Psoas muscle (tissue), 8 donors: ENCODE data around the gene TGFBR2. TPM values are rescaled to one million over a fixed set of nuclear protein-coding genes. Genes with fewer than 3 reads are reported as not detected.

Experiments used
- ATAC-seq, 4 donors: fragments of 200-7000 bp; cut with Tn5 transposase; one replicate each; pipeline ENCODE4 v1.9.1; 2020; ENCODE audit warnings: moderate library complexity in 3 of 4, mild to moderate bottlenecking in 2 of 4
- DNase-seq, 2 donors: peaks; one replicate each; pipeline ENCODE4 v3.0.0-alpha.2; 2020
- H3K27ac ChIP-seq: fragments of 200-600 bp; one replicate; pipeline ENCODE4 v1.8.0; 2022
- H3K27me3 ChIP-seq, 3 donors: fragments of 200-600 bp in 1 of 3; one replicate each; pipeline versions ENCODE4 v1.6.1 to v1.8.0; 2013 to 2022; ENCODE audit warnings: low read length in 2 of 3, mild to moderate bottlenecking in 2 of 3, moderate library complexity in 1 of 3; ENCODE audit not compliant: insufficient read depth in 3 of 3
- H3K36me3 ChIP-seq, 2 donors: fragments of 200-600 bp in 1 of 2; one replicate each; pipeline versions ENCODE4 v1.6.1 to v1.8.0; 2013 to 2022; ENCODE audit warnings: low read depth in 1 of 2, mild to moderate bottlenecking in 1 of 2, moderate library complexity in 1 of 2; ENCODE audit not compliant: insufficient read depth in 1 of 2
- H3K4me1 ChIP-seq: fragments of 200-600 bp; one replicate; pipeline ENCODE4 v1.8.0; 2022
- H3K4me3 ChIP-seq: fragments of 200-600 bp; one replicate; pipeline ENCODE4 v1.8.0; 2022; ENCODE audit warnings: mild to moderate bottlenecking
- H3K9me3 ChIP-seq: fragments of 200-600 bp; one replicate; pipeline ENCODE4 v1.8.0; 2022
- WGBS, 3 donors: extraction: QIAGEN DNeasy Blood & Tissue Kit; methylation state at CpG; one replicate each; pipeline versions ENCODE4 v1.1.6 to v1.1.7; 2013; 5-methylcytosine and 5-hydroxymethylcytosine counted together
- intact Hi-C, 2 donors: fragments of 100-400 bp; cut with DNase I; formaldehyde crosslinking; loops; one replicate each; pipeline versions ENCODE4 v1.11.0 to v1.14.2; 2022
- polyA plus RNA-seq, 3 donors: library from polyadenylated mRNA; stranded (reverse); fragments of 200-250 nt; gene quantifications; one replicate each; pipeline ENCODE4 v1.2.3, GENCODE V29; 2013
- total RNA-seq, 4 donors: library from RNA; stranded (reverse); fragmentation: NEBNext Ultra II Directional in 2 of 4; extraction: Animal tissue kit (Norgen Biotek cat#: 25700) in 2 of 4; gene quantifications; one replicate each; pipeline versions ENCODE4 v1.2.1 to v1.2.4, GENCODE V29; 2021 to 2023
- TF ChIP-seq, protein P1 (sequence below): fragments of 200-600 bp; IDR thresholded peaks from one replicate; pipeline ENCODE4 v1.8.0; 2022; ENCODE audit warnings: antibody characterized with exemption
- donor health status: healthy with polysubstance abuse.
- donor health status: DM: no; HTN: no; CAD: no; lungs with moderate emphysema.
- donor health status: Bipolar disorder and iron deficiency.
- donor health status: healthy.
- donor health status: DM: yes; HTN: yes; CAD: no.
- donor health status: DM: no; HTN: no; CAD: no.
- donor health status: DM: no; HTN: no; CAD: no.
- donor health status: DM: yes; HTN: yes; CAD: no.

The TGFBR2 gene
- total and polyA plus RNA-seq, 7 donors: 19.7 to 58.8 (median 42.6) TPM

DNA sequence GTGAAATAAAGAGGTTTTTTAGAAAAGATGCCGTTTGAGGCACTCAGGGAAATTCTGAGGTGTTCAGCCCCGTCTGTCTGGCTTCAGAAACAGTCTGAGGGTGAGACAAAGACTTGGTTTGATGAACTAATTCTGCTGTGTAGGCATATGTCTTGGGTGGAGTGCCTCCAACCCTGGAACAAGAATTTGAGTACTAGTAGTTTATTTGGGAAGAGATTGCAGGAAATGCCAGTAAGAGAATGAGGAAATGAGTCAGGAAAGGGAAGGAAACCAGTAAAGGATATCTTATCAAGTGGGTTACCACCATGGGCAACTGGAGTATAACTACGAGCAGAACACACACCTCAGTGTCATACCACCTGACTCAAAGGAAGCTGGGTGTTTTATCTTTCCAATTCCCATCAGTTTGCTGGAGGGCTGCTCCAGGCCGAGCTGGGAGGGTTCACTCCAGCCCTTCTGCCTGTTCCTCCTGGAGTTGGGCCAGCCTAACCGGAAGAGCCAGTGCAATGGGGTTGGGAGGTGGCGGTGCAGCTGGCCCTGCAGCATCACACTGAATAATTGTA, 75.3 kb downstream of the TGFBR2 start:
- peak in 3 of 4 donors; percentile 48 to 62 (median 51) for ATAC-seq
- H3K36me3 ChIP-seq: peaks cover 5 to 33% of the 10 kb centered on the region in 2 donors
- H3K27me3 ChIP-seq: no peaks in the 10 kb centered on the region
- WGBS, 3 donors: 40 to 46% (median 42%) methylated on average over 6 of the region's 6 CpGs
- H3K27ac ChIP-seq: peak overlapping the region; percentile 6
- TF ChIP-seq, protein P1, sequence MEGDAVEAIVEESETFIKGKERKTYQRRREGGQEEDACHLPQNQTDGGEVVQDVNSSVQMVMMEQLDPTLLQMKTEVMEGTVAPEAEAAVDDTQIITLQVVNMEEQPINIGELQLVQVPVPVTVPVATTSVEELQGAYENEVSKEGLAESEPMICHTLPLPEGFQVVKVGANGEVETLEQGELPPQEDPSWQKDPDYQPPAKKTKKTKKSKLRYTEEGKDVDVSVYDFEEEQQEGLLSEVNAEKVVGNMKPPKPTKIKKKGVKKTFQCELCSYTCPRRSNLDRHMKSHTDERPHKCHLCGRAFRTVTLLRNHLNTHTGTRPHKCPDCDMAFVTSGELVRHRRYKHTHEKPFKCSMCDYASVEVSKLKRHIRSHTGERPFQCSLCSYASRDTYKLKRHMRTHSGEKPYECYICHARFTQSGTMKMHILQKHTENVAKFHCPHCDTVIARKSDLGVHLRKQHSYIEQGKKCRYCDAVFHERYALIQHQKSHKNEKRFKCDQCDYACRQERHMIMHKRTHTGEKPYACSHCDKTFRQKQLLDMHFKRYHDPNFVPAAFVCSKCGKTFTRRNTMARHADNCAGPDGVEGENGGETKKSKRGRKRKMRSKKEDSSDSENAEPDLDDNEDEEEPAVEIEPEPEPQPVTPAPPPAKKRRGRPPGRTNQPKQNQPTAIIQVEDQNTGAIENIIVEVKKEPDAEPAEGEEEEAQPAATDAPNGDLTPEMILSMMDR: no peak
- intact Hi-C loops: loop anchor here in 1 of 2 donors (10.0 kb wide), 1 partner anchor 237 kb away; no protein-coding TSS in a partner anchor
- no peaks in the 10 kb centered on the region for H3K9me3 ChIP-seq
- H3K4me1 ChIP-seq: peaks cover 47% of the 10 kb centered on the region
- peak; percentile 40 to 67 for DNase-seq
- no peak overlapping the region for H3K4me3 ChIP-seq

GRCh38 chr3:30682434-30683155, 76.2 kb downstream of the TGFBR2 start:
- peaks cover 47% of the 10 kb centered on the region for H3K4me1 ChIP-seq
- no peaks in the 10 kb centered on the region for H3K27me3 ChIP-seq
- H3K4me3 ChIP-seq: no peak overlapping the region
- DNase-seq (no peak), ATAC-seq (peak in 1 of 4 donors; percentile 25)
- intact Hi-C loops: loop anchor here in 1 of 2 donors (10.0 kb wide), 1 partner anchor 238 kb away; no protein-coding TSS in a partner anchor
- H3K27ac ChIP-seq: no peak overlapping the region
- WGBS, 3 donors: 55 to 87% (median 74%) methylated on average over 1 of the region's 1 CpG
- TF ChIP-seq, protein P1: no peak
- peaks cover 5 to 33% of the 10 kb centered on the region in 2 donors for H3K36me3 ChIP-seq
- no peaks in the 10 kb centered on the region for H3K9me3 ChIP-seq

DNA sequence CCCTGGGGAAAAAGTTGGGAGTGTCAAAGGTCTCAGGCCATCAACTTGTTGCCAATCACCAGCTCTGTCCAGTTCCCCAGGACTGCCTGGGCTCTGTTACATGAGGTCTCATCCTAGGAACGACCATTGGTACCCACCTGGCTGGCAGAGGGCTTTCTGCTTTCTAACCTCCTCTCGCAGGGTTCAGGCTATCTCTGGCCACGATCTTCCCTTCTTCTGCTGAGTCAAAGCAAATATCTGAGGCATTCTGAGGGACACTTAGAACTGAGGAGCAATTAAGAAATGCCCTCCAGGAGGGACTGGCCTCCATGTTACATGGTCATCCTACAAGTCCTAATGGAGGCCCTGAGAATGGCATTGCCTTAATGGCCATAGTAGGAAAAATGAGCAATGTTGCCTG, 77.4 kb downstream of the TGFBR2 start:
- Histone ChIP-seq H3K27me3 (no peaks in the 10 kb centered on the region), H3K4me3 (no peak overlapping the region), H3K27ac (no peak overlapping the region), H3K9me3 (no peaks in the 10 kb centered on the region), H3K4me1 (peaks cover 49% of the 10 kb centered on the region), H3K36me3 (peaks cover 7 to 33% of the 10 kb centered on the region in 2 donors)
- ATAC-seq (no peak), DNase-seq (no peak)
- intact Hi-C loops: loop anchor here in 1 of 2 donors (10.0 kb wide), 1 partner anchor 239 kb away; no protein-coding TSS in a partner anchor
- WGBS, 3 donors: 66 to 83% (median 76%) methylated on average over 3 of the region's 3 CpGs
- TF ChIP-seq, protein P1: no peak

- WGBS, 3 donors: 30 to 63% (median 35%) methylated on average over 3 of the region's 3 CpGs
- Histone ChIP-seq H3K36me3 (peaks cover 8 to 30% of the 10 kb centered on the region in 2 donors), H3K4me1 (peaks cover 52% of the 10 kb centered on the region), H3K27ac (no peak overlapping the region), H3K4me3 (no peak overlapping the region), H3K27me3 (no peaks in the 10 kb centered on the region), H3K9me3 (no peaks in the 10 kb centered on the region)
- intact Hi-C loops: loop anchor here in 1 of 2 donors (10.0 kb wide), 1 partner anchor 240 kb away; no protein-coding TSS in a partner anchor
- TF ChIP-seq, protein P1: no peak
- no peak for DNase-seq
- ATAC-seq: peak in 2 of 4 donors; percentile 36 to 38
These were observed 78.0 kb downstream of the TGFBR2 start for GRCh38 chr3:30684356-30684755.
